ENCODE data around the gene PDE3A. TPM values are rescaled to one million over a fixed set of nuclear protein-coding genes. Genes with fewer than 3 reads are reported as not detected.

The PDE3A gene
- total RNA-seq, 1 donor from 2014 or later = 0.56 TPM

GRCh38 chr12:20424841-20425240 is 56.5 kb downstream of the PDE3A start:
- no peak for ATAC-seq

DNA sequence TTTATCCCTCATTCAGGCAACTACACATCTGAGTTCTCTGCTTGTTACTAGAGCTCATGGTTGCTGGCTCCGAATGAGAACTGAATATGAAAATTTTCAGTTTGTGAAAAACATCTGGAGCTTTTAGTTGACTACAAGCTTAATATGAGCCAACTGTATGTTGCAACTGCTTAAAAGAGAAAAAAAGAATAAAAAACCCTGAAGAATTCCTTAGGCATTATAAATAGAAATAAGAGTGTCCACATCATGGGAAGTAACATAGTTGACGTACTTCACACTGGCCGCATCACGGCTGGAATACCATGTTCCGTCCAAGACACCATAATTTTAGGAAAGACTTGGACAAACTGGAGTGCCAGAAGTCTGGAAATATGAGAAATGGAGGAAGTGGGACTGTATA is 57.9 kb downstream of the PDE3A start:
- ATAC-seq = no peak

DNA sequence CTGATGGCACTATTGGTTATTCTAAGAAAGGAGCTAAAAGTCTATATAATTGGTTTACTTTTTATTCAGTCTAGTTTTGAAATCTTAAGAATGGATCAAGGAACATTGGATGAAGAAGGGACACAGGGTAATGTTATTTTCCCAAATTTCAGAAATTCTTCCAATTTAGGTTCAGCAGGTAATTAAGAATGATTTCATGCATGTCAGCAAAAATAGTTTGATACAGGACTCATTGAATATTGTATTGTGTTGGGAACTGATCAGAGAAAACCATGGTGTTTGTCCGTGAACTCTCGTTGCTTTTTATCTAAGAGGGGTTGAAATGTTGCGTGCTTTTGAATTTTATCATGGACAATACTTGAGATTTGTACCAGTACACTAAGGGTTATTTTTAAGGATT is 58.6 kb downstream of the PDE3A start:
- no peak for ATAC-seq

- no peak for ATAC-seq
These were observed 61.5 kb downstream of the PDE3A start for GRCh38 chr12:20429852-20430251.

DNA sequence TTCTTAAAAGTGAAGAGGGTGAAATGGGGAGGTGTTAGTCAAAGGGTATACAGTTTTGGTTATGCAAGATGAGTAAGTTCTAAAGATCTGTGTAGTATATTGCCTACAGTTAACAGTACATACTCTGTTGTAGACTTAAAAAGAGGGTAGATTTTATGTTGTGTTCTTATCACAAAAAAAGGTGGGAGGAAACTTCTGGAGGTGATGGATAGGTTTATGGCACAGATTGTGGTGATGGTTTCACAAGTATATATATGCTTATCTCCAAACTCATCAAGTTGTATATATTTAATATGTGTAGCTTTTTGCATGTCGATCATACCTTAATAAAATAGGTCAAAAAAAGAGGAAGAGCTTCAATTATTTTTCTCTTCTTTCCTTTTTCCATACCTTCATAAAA is 64.0 kb downstream of the PDE3A start:
- ATAC-seq = no peak

GRCh38 chr12:20434996-20435395 is 66.7 kb downstream of the PDE3A start:
- no peak for ATAC-seq

- ATAC-seq = no peak
These were observed 68.0 kb downstream of the PDE3A start for GRCh38 chr12:20436316-20436715.

GRCh38 chr12:20438299-20438779 is 70.0 kb downstream of the PDE3A start:
- no peak for ATAC-seq

DNA sequence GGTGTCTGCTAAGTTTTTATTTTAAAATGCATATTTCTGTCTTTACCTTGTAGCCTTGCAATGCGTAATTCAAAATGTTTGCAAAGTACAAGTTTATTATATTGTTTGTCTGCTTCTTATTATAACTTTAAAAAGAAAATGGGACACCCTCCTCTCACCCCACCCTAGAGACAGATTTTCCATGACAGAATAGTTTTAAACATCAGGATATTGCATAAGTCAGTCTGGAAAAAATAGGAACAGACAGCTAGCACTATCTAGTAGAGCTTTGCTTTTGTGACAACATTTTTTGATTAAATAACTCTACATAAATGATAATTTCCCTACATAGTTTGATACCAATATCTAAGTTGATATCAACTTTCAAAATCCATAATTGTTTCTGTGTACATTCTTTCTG is 71.3 kb downstream of the PDE3A start:
- no peak for ATAC-seq

DNA sequence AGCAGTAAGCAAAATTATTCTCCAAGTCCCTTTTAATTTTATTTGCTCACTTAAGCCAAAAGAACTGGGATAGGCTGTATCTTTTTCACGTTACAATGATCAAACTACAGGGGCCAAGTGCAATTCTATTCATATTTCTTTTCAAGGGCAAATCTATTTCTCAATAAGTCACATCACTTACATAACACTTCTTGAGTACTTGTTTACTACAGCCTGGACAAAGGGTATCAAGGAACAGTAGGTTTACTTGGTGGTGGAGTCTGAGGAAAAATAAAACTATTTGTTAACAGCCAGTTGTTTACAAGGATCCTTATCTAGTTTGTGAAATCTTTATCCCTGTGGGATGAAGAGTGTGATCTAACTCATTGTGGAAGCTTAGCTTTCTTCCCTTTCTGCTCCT is 72.1 kb downstream of the PDE3A start:
- ATAC-seq = no peak

- no peak for ATAC-seq
These were observed 74.0 kb downstream of the PDE3A start for GRCh38 chr12:20442322-20442721.

- no peak for ATAC-seq
These were observed 74.9 kb downstream of the PDE3A start for GRCh38 chr12:20443255-20443654.

DNA sequence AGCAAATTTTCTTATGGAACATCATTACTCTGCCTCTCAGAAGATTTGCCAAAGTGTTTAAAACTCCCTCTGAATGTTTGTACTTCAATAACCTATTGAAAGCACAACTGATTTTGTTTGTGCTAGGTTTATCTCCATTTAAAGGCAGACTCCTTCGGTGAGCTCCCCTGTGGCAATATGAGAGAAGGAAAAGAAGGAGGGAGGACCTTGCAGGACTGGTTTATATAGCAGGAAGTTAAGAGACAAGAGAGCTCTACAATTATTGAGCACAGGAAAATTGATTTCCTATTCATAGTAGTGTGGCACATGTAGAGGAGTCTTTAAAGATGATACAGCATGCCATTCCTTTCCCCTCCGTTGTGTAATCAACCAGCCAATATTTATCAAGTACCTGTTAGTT is 75.5 kb downstream of the PDE3A start:
- no peak for ATAC-seq

DNA sequence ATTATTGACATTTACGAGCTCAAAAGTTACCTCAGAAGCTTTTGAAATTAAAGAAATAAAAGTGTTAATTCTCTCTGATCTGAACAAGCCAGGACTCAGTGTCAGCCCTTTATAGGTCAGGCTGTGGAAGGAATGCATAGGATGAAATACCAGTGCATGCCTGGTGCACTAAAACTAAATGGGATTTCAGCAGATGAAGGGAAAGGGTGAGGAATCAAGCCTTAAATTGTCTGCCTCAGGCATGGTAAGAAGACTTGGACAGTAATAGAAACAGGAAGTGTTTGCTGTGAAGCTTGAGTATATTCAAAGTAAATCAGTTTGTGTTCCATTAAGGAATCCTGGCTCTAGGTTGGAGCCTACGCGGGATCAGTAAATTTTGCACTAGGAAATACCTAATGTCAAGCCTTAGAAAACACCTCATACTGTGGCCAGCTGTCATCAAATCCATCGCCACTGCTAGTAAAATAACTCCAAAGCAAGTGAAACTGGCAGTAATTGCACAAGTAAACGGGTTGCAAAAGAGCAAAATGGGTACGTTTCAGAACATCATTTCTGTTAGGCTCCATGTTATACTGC is 76.3 kb downstream of the PDE3A start:
- no peak for ATAC-seq

DNA sequence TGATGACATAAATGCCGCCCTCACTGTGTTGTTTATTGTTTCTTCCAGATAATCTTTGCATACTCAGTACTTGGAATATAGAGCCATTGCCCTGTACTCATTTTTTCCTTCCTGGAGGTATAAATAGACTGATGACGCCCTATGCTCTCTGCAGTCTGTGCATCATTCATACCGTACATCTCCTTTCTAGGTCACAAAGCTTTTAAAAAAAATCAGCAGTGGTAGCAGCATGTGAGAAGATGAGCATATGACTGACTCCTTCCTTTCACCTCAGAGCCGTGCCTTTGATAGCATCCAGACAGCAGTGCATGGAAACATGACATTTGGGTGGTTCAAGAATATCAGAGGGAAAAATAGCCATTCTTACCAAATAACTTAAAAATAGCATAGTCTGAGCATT is 77.3 kb downstream of the PDE3A start:
- no peak for ATAC-seq

GRCh38 chr12:20446836-20447235 is 78.5 kb downstream of the PDE3A start:
- no peak for ATAC-seq

DNA sequence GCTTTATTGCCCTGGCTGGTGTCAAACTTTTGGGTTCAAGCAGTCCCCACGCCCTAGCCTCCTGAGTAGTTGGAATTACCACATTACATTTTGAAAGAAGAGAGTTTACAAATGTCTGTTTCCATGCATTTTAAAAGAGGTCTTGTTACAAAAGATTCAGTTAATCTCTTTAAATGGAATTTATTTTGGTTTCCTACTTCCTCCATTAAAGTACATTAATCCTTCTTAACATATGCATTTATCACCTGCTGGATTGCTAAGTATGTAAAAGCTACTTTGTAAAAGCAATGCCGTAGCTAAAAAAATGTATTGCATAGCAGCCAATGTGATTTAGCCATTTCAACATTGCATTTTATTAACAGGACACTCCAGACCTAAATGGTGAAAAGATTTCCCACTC is 80.4 kb downstream of the PDE3A start:
- no peak for ATAC-seq

DNA sequence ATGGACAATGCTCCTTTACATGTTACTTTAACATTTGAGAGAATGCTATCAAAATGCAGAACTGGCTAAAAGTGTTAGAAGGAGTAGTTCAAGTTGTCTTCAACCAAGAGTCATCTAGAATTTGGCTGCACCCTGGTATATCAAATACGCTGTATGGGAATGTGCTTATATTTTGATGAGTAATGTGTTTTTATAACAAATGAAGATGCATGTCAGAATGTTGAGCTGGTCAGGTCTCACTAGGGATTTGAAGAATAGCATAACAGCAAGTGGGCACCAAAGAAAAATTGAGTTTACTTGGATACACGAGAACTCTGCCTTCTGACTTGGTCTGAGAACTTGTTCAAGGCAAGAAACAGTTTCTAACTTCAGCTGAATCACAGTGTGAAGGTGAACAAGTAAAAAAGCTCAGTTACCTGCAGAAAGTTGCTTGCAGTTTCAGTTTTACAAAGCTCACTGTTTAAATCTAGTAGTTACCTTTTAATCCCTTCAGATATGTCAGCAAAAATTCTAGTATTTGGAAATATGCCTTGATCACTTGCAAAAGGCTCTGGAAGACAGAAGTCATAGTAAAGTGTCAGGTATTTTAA is 82.3 kb downstream of the PDE3A start:
- no peak for ATAC-seq

DNA sequence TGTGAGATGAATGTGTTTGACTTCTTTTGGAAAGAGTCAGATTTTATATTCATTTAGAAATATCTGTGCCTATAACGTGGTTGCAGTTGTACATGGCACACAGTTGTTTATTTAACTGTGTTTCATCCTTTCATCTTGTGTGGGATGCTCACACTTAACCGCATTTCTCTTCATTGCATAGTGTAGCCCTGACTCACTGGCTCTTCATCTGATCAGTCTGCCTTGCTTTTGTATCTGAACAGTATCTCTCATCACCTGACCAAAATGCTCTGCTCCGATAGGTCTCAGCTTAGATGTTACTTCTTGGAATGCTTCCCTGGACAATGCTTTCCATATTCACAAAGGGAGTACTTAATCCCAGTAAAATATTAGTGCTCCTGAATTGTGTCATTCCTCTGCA is 83.4 kb downstream of the PDE3A start:
- ATAC-seq = no peak

DNA sequence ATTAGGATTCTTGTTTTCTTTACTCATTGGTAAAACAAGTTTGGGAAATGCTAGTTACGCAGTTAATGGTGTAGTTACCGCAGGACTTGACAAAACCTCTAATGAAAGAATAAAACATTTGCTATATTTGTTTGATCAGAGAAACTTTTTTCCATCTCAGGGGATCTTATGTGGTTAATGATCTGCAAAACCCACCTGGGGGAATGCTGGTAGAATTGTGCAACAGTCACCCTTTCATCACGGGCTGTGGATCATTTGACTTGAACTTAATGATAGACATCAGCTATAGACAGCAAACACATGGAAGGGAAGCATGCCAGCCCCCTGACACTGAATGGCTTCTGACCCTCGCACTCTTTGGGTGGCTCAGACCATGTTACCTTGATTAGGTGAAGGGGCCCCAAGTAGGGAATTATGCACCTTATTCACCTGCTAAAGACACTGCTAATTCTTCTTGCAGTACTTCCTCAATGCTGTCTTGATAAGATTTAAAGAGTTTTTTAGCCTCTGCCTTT is 84.2 kb downstream of the PDE3A start:
- no peak for ATAC-seq

GRCh38 chr12:20453756-20454310 is 85.5 kb downstream of the PDE3A start:
- no peak for ATAC-seq

- no peak for ATAC-seq
These were observed 86.8 kb downstream of the PDE3A start for GRCh38 chr12:20455001-20455706.

DNA sequence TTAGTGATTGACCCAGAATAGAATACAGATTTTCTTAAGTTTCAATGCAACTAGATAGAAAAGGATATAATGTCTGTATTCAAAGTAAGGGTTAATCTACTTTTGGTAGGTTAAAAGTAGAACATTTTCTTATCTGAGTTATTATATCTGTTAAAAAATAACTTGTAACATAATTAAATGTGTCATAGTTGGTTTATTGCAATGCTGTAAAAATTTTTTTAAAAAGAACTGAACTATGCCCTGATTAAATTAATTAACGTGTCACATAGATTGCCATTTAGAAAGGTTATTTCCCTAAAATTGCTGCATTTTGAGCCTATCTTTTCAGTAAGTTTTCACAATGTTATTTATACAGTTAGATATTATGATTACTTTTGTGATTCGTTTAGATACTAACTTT is 89.2 kb downstream of the PDE3A start:
- no peak for ATAC-seq

DNA sequence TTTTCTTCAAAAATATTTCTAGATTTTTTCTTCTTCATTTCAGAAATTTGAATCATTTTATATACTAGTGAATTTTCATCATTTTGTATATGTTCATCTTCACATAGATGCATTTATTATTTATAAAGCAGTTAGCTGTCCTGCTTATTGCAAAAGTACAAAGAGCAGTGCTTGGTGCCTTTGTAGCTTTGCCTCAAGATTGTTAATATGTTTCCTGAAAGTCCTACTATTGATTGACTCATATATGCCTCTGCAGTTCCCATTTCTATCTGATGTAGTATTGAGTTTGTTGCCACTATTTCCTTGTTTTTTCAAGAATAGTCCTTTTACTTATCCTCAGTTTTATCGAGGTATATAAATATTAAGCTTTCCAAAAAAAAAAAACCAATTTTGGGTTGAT is 89.7 kb downstream of the PDE3A start:
- ATAC-seq = no peak

Data from esophagus mucosa (tissue), 1 donor.